CD4-positive, CD25-positive, alpha-beta regulatory T cell (primary cell): Measurements from ENCODE around the gene FKBP4. TPM values are rescaled to one million over a fixed set of nuclear protein-coding genes. Genes with fewer than 3 reads are reported as not detected.
A peak's percentile ranks its signal among the peaks of the same experiment; 100 is the strongest.

Source experiments
- ATAC-seq, 2 donors: fragments of 150-1000 bp; cut with Tn5 transposase; one replicate each; pipeline ENCODE4 v1.10.0; 2021; ENCODE audit warnings: low read depth in 2 of 2, moderate number of reproducible peaks in 2 of 2, moderate library complexity in 1 of 2
- DNase-seq, 3 donors: peaks; one replicate each; pipeline versions ENCODE4 v3.0.0 to v3.0.0-alpha.2; 2012 to 2022; ENCODE audit warnings: mixed read lengths in 1 of 3
- H3K27ac ChIP-seq: one replicate; pipeline ENCODE4 v1.7.0; 2013; ENCODE audit warnings: mild to moderate bottlenecking, low read length; ENCODE audit not compliant: insufficient read depth, poor library complexity, severe bottlenecking
- H3K27me3 ChIP-seq: one replicate; pipeline ENCODE4 v1.7.0; 2013; ENCODE audit warnings: low read length; ENCODE audit not compliant: control insufficient read depth, insufficient read depth
- H3K36me3 ChIP-seq: one replicate; pipeline ENCODE4 v1.7.0; 2013; ENCODE audit warnings: mild to moderate bottlenecking, low read length, moderate library complexity; ENCODE audit not compliant: control insufficient read depth, insufficient read depth
- H3K4me1 ChIP-seq: 2 replicates; pipeline ENCODE4 v1.7.0; 2013; ENCODE audit warnings: mild to moderate bottlenecking, low read length; ENCODE audit not compliant: insufficient read depth, control insufficient read depth, poor library complexity, severe bottlenecking
- H3K4me3 ChIP-seq: one replicate; pipeline ENCODE4 v1.7.0; 2013; ENCODE audit warnings: low read depth, mild to moderate bottlenecking, low read length, moderate library complexity
- H3K9me3 ChIP-seq, 2 experiments: 1 replicate in 1 of 2; 2 replicates in 1 of 2; pipeline ENCODE4 v1.7.0; 2013; ENCODE audit warnings: low read length in 2 of 2, mild to moderate bottlenecking in 1 of 2, moderate library complexity in 1 of 2; ENCODE audit not compliant: control insufficient read depth in 2 of 2
- H3K27ac Mint-ChIP-seq, 3 donors: one replicate each; pipeline ENCODE4 v1.8.0; 2020 to 2022; ENCODE audit warnings: mild to moderate bottlenecking in 3 of 3, mixed read lengths in 3 of 3, moderate library complexity in 2 of 3
- H3K27me3 Mint-ChIP-seq: one replicate; pipeline ENCODE4 v1.8.0; 2022; ENCODE audit warnings: mild to moderate bottlenecking, mixed read lengths
- H3K36me3 Mint-ChIP-seq: one replicate; pipeline ENCODE4 v1.8.0; 2020; ENCODE audit warnings: mixed read lengths
- H3K4me1 Mint-ChIP-seq, 4 donors: one replicate each; pipeline ENCODE4 v1.8.0; 2020 to 2022; ENCODE audit warnings: mixed read lengths in 4 of 4, mild to moderate bottlenecking in 1 of 4
- H3K4me3 Mint-ChIP-seq, 4 donors: one replicate each; pipeline ENCODE4 v1.8.0; 2020 to 2022; ENCODE audit warnings: mild to moderate bottlenecking in 4 of 4, mixed read lengths in 4 of 4, moderate library complexity in 3 of 4
- H3K9me3 Mint-ChIP-seq, 7 donors: one replicate each; pipeline ENCODE4 v1.8.0; 2020 to 2022; ENCODE audit warnings: mixed read lengths in 7 of 7, mild to moderate bottlenecking in 3 of 7, moderate library complexity in 2 of 7
- polyA plus RNA-seq, 4 donors: library from polyadenylated mRNA; unstranded; fragments of 300-500 nt; fragmentation: Illumina TruSeq; gene quantifications; one replicate each; pipeline ENCODE4 v1.2.3, GENCODE V29; 2021
- total RNA-seq: library from RNA; stranded (reverse); gene quantifications from one replicate; pipeline ENCODE4 v1.2.3, GENCODE V29; 2022

The FKBP4 gene
- total and polyA plus RNA-seq, 5 donors from 2014 or later: 22.0 to 46.6 (median 29.3) TPM

GRCh38 chr12:2833810-2834209 is 39.0 kb downstream of the FKBP4 start:
- DNase-seq (no peak), ATAC-seq (no peak)
- Mint-ChIP-seq H3K27ac (peak overlapping the region in 1 of 3 donors; percentile 9), H3K27me3 (no peaks in the 10 kb centered on the region), H3K4me1 (peaks cover 4 to 12% (median 7%) of the 10 kb centered on the region in 4 donors), H3K36me3 (peaks cover 21% of the 10 kb centered on the region), H3K9me3 (no peaks in the 10 kb centered on the region), H3K4me3 (no peak overlapping the region)
- Histone ChIP-seq H3K27me3 (no peaks in the 10 kb centered on the region), H3K4me1 (no peaks in the 10 kb centered on the region), H3K27ac (no peak overlapping the region), H3K9me3 (no peaks in the 10 kb centered on the region), H3K36me3 (peaks cover 8% of the 10 kb centered on the region), H3K4me3 (no peak overlapping the region)

GRCh38 chr12:2834581-2835491 is 40.1 kb downstream of the FKBP4 start, which contains the start of gene NRIP2:
TSS of gene NRIP2 (minus strand) at chr12:2835035. CDS start at chr12:2834983, 52 bp downstream.
- no peak for ATAC-seq

GRCh38 chr12:2835691-2836403 is 41.1 kb downstream of the FKBP4 start:
- ATAC-seq (no peak), DNase-seq (no peak)
- H3K4me3 Mint-ChIP-seq: no peak overlapping the region
- H3K36me3 ChIP-seq: peaks cover 14% of the 10 kb centered on the region
- H3K36me3 Mint-ChIP-seq: peaks cover 21% of the 10 kb centered on the region
- no peaks in the 10 kb centered on the region for H3K27me3 ChIP-seq
- H3K27ac Mint-ChIP-seq: peak overlapping the region in 1 of 3 donors; percentile 11
- no peak overlapping the region for H3K27ac ChIP-seq
- H3K27me3 Mint-ChIP-seq: no peaks in the 10 kb centered on the region
- no peaks in the 10 kb centered on the region for H3K9me3 Mint-ChIP-seq
- H3K4me3 ChIP-seq: no peak overlapping the region
- H3K4me1 Mint-ChIP-seq: peaks cover 0 to 12% (median 7%) of the 10 kb centered on the region in 4 donors
- H3K4me1 ChIP-seq: no peaks in the 10 kb centered on the region
- H3K9me3 ChIP-seq: no peaks in the 10 kb centered on the region

More at GRCh38 chr12:2834581-2835491, 40.1 kb downstream of the FKBP4 start, which contains the start of gene NRIP2:
- Mint-ChIP-seq H3K27me3 (no peaks in the 10 kb centered on the region), H3K27ac (peak within 1 kb of the TSS in 2 of 3 donors; percentile 64 to 81), H3K4me3 (no peak within 1 kb of the TSS), H3K9me3 (no peaks in the 10 kb centered on the region), H3K36me3 (peaks cover 25% of the 10 kb centered on the region), H3K4me1 (peaks cover 0 to 12% (median 7%) of the 10 kb centered on the region in 4 donors)
- no peak for DNase-seq
- Histone ChIP-seq H3K27ac (no peak within 1 kb of the TSS), H3K4me3 (no peak within 1 kb of the TSS), H3K27me3 (no peaks in the 10 kb centered on the region), H3K9me3 (no peaks in the 10 kb centered on the region), H3K4me1 (no peaks in the 10 kb centered on the region), H3K36me3 (peaks cover 17% of the 10 kb centered on the region)

- Histone ChIP-seq H3K4me3 (no peak overlapping the region), H3K27ac (no peak overlapping the region), H3K36me3 (peaks cover 14% of the 10 kb centered on the region), H3K4me1 (no peaks in the 10 kb centered on the region), H3K27me3 (no peaks in the 10 kb centered on the region), H3K9me3 (no peaks in the 10 kb centered on the region)
- H3K4me3 Mint-ChIP-seq: no peak overlapping the region
- peaks cover 0 to 12% (median 7%) of the 10 kb centered on the region in 4 donors for H3K4me1 Mint-ChIP-seq
- H3K9me3 Mint-ChIP-seq: no peaks in the 10 kb centered on the region
- H3K27ac Mint-ChIP-seq: no peak overlapping the region
- ATAC-seq (no peak), DNase-seq (no peak)
- H3K36me3 Mint-ChIP-seq: peaks cover 18% of the 10 kb centered on the region
- H3K27me3 Mint-ChIP-seq: no peaks in the 10 kb centered on the region
Observed at GRCh38 chr12:2836574-2836973, 41.8 kb downstream of the FKBP4 start.

GRCh38 chr12:2841056-2841650 is 46.4 kb downstream of the FKBP4 start:
- no peak for ATAC-seq
- Histone ChIP-seq H3K9me3 (no peaks in the 10 kb centered on the region), H3K27ac (no peak overlapping the region), H3K27me3 (no peaks in the 10 kb centered on the region), H3K4me3 (no peak overlapping the region), H3K36me3 (peaks cover 27% of the 10 kb centered on the region), H3K4me1 (no peaks in the 10 kb centered on the region)
- no peaks in the 10 kb centered on the region for H3K9me3 Mint-ChIP-seq
- no peaks in the 10 kb centered on the region for H3K27me3 Mint-ChIP-seq
- no peak overlapping the region for H3K4me3 Mint-ChIP-seq
- no peak for DNase-seq
- H3K36me3 Mint-ChIP-seq: peaks cover 21% of the 10 kb centered on the region
- H3K4me1 Mint-ChIP-seq: peaks cover 0 to 7% (median 0%) of the 10 kb centered on the region in 4 donors
- H3K27ac Mint-ChIP-seq: no peak overlapping the region

- peaks cover 36% of the 10 kb centered on the region for H3K36me3 ChIP-seq
- H3K27me3 ChIP-seq: no peaks in the 10 kb centered on the region
- H3K4me3 Mint-ChIP-seq: no peak overlapping the region
- no peak overlapping the region for H3K4me3 ChIP-seq
- H3K27me3 Mint-ChIP-seq: no peaks in the 10 kb centered on the region
- H3K27ac ChIP-seq: no peak overlapping the region
- H3K36me3 Mint-ChIP-seq: peaks cover 30% of the 10 kb centered on the region
- ATAC-seq (no peak), DNase-seq (no peak)
- peaks cover 0 to 6% (median 2%) of the 10 kb centered on the region in 4 donors for H3K4me1 Mint-ChIP-seq
- H3K9me3 Mint-ChIP-seq: no peaks in the 10 kb centered on the region
- no peaks in the 10 kb centered on the region for H3K4me1 ChIP-seq
- no peaks in the 10 kb centered on the region for H3K9me3 ChIP-seq
- no peak overlapping the region for H3K27ac Mint-ChIP-seq
Observed at GRCh38 chr12:2842948-2843347, 48.2 kb downstream of the FKBP4 start.

GRCh38 chr12:2844786-2845185 is 50.0 kb downstream of the FKBP4 start:
- Histone ChIP-seq H3K27ac (no peak overlapping the region), H3K4me3 (no peak overlapping the region), H3K9me3 (no peaks in the 10 kb centered on the region), H3K4me1 (no peaks in the 10 kb centered on the region), H3K27me3 (no peaks in the 10 kb centered on the region), H3K36me3 (peaks cover 31% of the 10 kb centered on the region)
- no peak overlapping the region for H3K27ac Mint-ChIP-seq
- H3K9me3 Mint-ChIP-seq: no peaks in the 10 kb centered on the region
- H3K36me3 Mint-ChIP-seq: peaks cover 22% of the 10 kb centered on the region
- peak overlapping the region in 2 of 4 donors; percentile 48 to 64 for H3K4me3 Mint-ChIP-seq
- no peaks in the 10 kb centered on the region for H3K27me3 Mint-ChIP-seq
- DNase-seq: no peak
- H3K4me1 Mint-ChIP-seq: peaks cover 0 to 6% (median 2%) of the 10 kb centered on the region in 4 donors
- no peak for ATAC-seq
